GM13976 (cell line): ENCODE data around the gene THNSL1.

Source experiments
- DNase-seq: peaks from one replicate; pipeline ENCODE4 v3.0.0; 2012; ENCODE audit warnings: low spot score
- in situ Hi-C: fragments of 300-500 bp; cut with MboI; formaldehyde crosslinking; loops from one replicate; pipeline ENCODE4 v1.12.0; 2022; ENCODE audit warnings: low sequenced_read_pairs, mixed read lengths, inconsistent platforms; ENCODE audit not compliant: unreplicated experiment
- TF ChIP-seq, protein P1 (sequence below): IDR thresholded peaks from 2 replicates; pipeline ENCODE4 v1.5.1; 2012; ENCODE audit warnings: borderline replicate concordance, mild to moderate bottlenecking; ENCODE audit not compliant: insufficient read depth; ENCODE audit errors: extremely low read depth, missing control alignments, control extremely low read depth

THNSL1 gene

DNA sequence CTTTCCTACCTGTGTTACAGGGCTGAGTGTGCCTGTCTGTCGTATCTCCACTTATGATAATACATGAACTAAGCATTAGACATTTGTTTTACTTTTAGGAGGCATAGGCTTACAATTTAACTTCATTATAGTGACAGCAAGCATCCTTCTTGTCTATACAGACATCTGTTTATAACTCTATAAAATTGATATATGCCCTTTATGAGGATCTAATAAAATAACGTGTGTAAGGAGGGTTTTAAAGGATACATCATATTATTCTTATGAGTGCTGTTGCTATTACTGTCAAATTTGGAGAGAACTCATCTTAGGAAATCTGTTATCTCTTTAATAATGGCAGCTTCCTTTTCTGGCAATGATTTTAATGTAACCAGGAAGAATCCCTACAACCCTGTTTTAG, 21.9 kb downstream of the THNSL1 start:
- in situ Hi-C loops, result no loop called here
- TF ChIP-seq, protein P1, sequence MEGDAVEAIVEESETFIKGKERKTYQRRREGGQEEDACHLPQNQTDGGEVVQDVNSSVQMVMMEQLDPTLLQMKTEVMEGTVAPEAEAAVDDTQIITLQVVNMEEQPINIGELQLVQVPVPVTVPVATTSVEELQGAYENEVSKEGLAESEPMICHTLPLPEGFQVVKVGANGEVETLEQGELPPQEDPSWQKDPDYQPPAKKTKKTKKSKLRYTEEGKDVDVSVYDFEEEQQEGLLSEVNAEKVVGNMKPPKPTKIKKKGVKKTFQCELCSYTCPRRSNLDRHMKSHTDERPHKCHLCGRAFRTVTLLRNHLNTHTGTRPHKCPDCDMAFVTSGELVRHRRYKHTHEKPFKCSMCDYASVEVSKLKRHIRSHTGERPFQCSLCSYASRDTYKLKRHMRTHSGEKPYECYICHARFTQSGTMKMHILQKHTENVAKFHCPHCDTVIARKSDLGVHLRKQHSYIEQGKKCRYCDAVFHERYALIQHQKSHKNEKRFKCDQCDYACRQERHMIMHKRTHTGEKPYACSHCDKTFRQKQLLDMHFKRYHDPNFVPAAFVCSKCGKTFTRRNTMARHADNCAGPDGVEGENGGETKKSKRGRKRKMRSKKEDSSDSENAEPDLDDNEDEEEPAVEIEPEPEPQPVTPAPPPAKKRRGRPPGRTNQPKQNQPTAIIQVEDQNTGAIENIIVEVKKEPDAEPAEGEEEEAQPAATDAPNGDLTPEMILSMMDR, result no peak
- no peak for DNase-seq

DNA sequence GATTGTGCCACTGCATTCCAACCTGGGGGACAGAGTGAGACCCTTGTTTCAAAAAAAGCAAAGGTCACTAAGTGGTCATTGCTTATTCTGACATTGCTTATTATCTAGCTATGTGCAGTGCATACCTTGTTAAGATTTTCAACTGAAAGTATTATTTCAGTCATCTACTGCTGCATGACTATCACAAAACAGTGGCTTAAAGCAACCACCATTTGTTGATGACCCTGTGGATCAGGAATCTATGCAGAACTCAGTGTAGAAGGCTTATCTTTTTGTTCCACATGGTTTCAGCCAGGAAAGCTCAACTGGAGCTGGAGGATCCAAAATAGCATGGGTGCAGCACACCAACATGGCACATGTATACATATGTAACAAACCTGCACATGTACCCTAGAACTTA, 23.1 kb downstream of the THNSL1 start:
- in situ Hi-C loops, result no loop called here
- TF ChIP-seq, protein P1, result no peak
- DNase-seq, result no peak

DNA sequence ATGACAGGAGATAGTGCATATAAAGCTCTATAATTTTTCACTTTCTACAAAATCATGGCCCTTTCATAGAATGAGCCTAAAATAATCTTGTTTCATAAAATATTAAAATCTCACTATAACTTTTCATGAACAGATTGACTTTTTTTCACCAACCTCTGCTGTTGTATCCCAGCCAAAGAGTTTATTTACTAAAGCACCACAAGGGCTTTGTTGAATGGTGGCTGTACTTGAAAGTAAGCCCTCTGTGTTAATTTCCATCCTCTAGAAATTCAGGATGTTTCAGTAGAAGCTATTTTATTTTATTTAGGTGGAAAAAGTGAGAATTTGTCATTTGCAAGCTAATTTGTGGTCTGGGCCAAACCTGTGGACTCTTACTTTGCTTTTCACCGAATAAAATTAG, 30.2 kb downstream of the THNSL1 start:
- DNase-seq, result no peak
- in situ Hi-C loops, result no loop called here
- TF ChIP-seq, protein P1, result no peak

DNA sequence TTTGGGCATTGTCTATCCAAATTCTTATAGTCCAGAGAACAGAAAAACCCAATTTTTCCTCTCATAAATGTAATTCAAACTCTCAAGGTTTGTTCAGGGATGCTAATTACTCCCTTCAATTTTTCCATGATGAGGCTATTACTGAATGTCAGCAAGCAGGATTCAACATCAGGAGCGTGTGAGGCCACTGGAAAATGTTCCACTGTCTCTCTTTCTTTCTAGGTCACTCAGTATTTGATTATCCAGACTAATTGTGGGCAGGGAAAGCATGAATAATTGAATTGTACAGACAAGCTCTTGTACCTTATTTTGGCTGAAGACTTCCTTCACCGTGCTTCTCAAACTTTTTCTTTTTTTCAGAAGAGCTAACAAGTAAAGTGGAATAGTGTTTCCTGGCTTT, 30.7 kb downstream of the THNSL1 start:
- TF ChIP-seq, protein P1, result no peak
- in situ Hi-C loops, result no loop called here
- no peak for DNase-seq

DNA sequence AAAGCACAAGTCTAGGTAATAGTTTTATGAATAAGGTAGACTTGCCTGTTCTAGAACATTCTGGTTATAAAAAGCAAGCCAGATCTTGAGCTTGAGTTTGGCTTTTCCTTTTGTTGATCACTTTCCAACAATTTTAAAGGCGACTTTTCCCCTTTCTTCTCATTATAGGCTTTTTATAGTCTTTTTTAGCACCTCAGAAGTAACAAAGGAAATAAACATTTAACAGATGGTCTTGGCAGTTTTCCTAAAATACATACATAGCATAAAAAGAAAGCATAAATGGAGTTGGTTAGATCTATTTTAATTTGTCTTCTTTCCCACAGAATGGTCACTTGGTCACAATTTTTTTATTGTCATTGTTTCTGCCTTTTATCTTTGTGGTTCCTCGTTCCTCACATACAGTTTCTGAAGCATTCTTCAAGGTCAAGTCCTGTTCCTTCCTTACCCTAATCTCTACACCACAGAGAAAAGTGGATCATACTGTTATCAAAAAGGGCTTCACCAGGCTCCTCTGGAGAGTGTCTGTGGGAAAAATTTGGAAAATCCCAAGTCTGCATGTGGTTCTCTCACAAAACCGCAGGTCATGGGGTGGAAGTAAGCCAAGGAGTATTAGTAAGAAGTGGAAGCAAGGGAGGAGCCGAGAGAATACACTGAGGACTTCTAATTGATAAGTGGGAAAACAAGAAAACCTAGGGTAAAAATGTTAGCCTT, 31.3 kb downstream of the THNSL1 start:
- TF ChIP-seq, protein P1, result no peak
- in situ Hi-C loops, result no loop called here
- no peak for DNase-seq

DNA sequence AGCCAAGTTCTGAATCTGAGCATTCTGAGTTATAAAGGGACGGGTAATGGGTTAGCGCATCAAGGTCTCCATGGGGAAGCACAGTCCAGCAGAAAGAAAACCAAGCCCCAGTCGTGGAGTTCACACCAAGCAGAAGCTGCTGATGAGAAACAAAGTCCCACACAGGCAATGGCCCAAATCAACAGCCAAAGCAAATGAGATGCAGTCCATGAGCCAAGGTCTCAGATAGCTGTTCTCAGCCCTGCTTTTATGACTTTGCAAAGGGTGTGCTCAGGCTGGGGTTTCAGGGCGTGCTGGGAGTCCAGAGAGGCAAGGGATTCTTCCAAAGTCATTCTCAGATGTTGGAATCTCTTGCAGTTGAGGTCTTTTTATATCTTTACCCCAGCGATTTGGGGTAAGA, 32.0 kb downstream of the THNSL1 start:
- in situ Hi-C loops, result no loop called here
- TF ChIP-seq, protein P1, result no peak
- no peak for DNase-seq
